ENCODE measurements around the gene RNF180.

The RNF180 gene

GRCh38 chr5:64364426-64364825, 198.8 kb downstream of the RNF180 start:
- no peak for TF ChIP-seq TAF1 (IDR thresholded peaks at IDR 0.05; ENCODE audit: borderline replicate concordance, insufficient read depth, low read length)
- no peak for TF ChIP-seq SIN3A (IDR thresholded peaks at IDR 0.05; ENCODE audit: borderline replicate concordance, insufficient read depth, low read length)
- no peak for TF ChIP-seq REST (IDR thresholded peaks at IDR 0.05; ENCODE audit: insufficient read depth in 1 of 2, low read depth in 2 of 2, low read length in 2 of 2)
- TF ChIP-seq FOXP2 (optimal IDR thresholded peaks at IDR 0.05; ENCODE audit: borderline replicate concordance, extremely low read depth, extremely low read length, insufficient read depth), result no peak
- no peak for TF ChIP-seq POLR2AphosphoS5 (IDR thresholded peaks at IDR 0.05; ENCODE audit: low read depth, low read length)

GRCh38 chr5:64384765-64385164, 219.1 kb downstream of the RNF180 start:
- TF ChIP-seq REST (IDR thresholded peaks at IDR 0.05; ENCODE audit: insufficient read depth in 1 of 2, low read depth in 2 of 2, low read length in 2 of 2), result no peak
- no peak for TF ChIP-seq TAF1 (IDR thresholded peaks at IDR 0.05; ENCODE audit: borderline replicate concordance, insufficient read depth, low read length)
- no peak for TF ChIP-seq SIN3A (IDR thresholded peaks at IDR 0.05; ENCODE audit: borderline replicate concordance, insufficient read depth, low read length)
- no peak for TF ChIP-seq FOXP2 (optimal IDR thresholded peaks at IDR 0.05; ENCODE audit: borderline replicate concordance, extremely low read depth, extremely low read length, insufficient read depth)
- TF ChIP-seq POLR2AphosphoS5 (IDR thresholded peaks at IDR 0.05; ENCODE audit: low read depth, low read length), result no peak

- no peak for TF ChIP-seq SIN3A (IDR thresholded peaks at IDR 0.05; ENCODE audit: borderline replicate concordance, insufficient read depth, low read length)
Measured at GRCh38 chr5:64397552-64397951, 231.9 kb downstream of the RNF180 start.

- TF ChIP-seq SIN3A (IDR thresholded peaks at IDR 0.05; ENCODE audit: borderline replicate concordance, insufficient read depth, low read length) (no peak), REST (IDR thresholded peaks at IDR 0.05; ENCODE audit: insufficient read depth in 1 of 2, low read depth in 2 of 2, low read length in 2 of 2) (no peak), POLR2AphosphoS5 (IDR thresholded peaks at IDR 0.05; ENCODE audit: low read depth, low read length) (no peak), FOXP2 (optimal IDR thresholded peaks at IDR 0.05; ENCODE audit: borderline replicate concordance, extremely low read depth, extremely low read length, insufficient read depth) (no peak), TAF1 (IDR thresholded peaks at IDR 0.05; ENCODE audit: borderline replicate concordance, insufficient read depth, low read length) (no peak)
Measured at GRCh38 chr5:64417390-64417789, 251.7 kb downstream of the RNF180 start.

GRCh38 chr5:64418013-64418412, 252.4 kb downstream of the RNF180 start:
- TF ChIP-seq FOXP2 (optimal IDR thresholded peaks at IDR 0.05; ENCODE audit: borderline replicate concordance, extremely low read depth, extremely low read length, insufficient read depth) (no peak), TAF1 (IDR thresholded peaks at IDR 0.05; ENCODE audit: borderline replicate concordance, insufficient read depth, low read length) (no peak), SIN3A (IDR thresholded peaks at IDR 0.05; ENCODE audit: borderline replicate concordance, insufficient read depth, low read length) (no peak), REST (IDR thresholded peaks at IDR 0.05; ENCODE audit: insufficient read depth in 1 of 2, low read depth in 2 of 2, low read length in 2 of 2) (no peak), POLR2AphosphoS5 (IDR thresholded peaks at IDR 0.05; ENCODE audit: low read depth, low read length) (no peak)
